Endodermal cell (in vitro differentiated cells): ENCODE results near the gene UBE2D2. TPM values are rescaled to one million over a fixed set of nuclear protein-coding genes. Genes with fewer than 3 reads are reported as not detected.
A peak's percentile ranks its signal among the peaks of the same experiment; 100 is the strongest.
"Not testable (repeated sequence)": the region's sequence is repeated elsewhere in the genome, so short reads cannot be mapped to it uniquely, and the experiment has no call there.

Experiments used
- DNase-seq: peaks from one replicate; pipeline ENCODE4 v3.0.0-alpha.2; 2017
- H3K27ac ChIP-seq: 2 replicates; pipeline ENCODE4 v1.5.1; 2013; ENCODE audit warnings: mild to moderate bottlenecking, low read depth, low read length, moderate library complexity
- H3K27me3 ChIP-seq: 2 replicates; pipeline ENCODE4 v1.6.1; 2013; ENCODE audit warnings: mild to moderate bottlenecking, low read length, moderate library complexity; ENCODE audit not compliant: insufficient read depth, control insufficient read depth, poor library complexity, severe bottlenecking
- H3K36me3 ChIP-seq: 2 replicates; pipeline ENCODE4 v1.7.0; 2013; ENCODE audit warnings: mild to moderate bottlenecking, low read length, moderate library complexity; ENCODE audit not compliant: control insufficient read depth, insufficient read depth
- H3K4me1 ChIP-seq: one replicate; pipeline ENCODE4 v1.7.0; 2013; ENCODE audit warnings: low read length; ENCODE audit not compliant: control insufficient read depth, insufficient read depth
- H3K4me3 ChIP-seq: 2 replicates; pipeline ENCODE4 v1.5.1; 2013; ENCODE audit warnings: mild to moderate bottlenecking, low read length, moderate library complexity
- H3K9ac ChIP-seq: 2 replicates; pipeline ENCODE4 v1.6.1; 2013; ENCODE audit warnings: mild to moderate bottlenecking, low read length, moderate library complexity; ENCODE audit not compliant: poor library complexity, severe bottlenecking; ENCODE audit errors: extremely low read depth
- H3K9me3 ChIP-seq: 2 replicates; pipeline ENCODE4 v1.6.1; 2013; ENCODE audit warnings: mild to moderate bottlenecking, low read length, moderate library complexity; ENCODE audit not compliant: control insufficient read depth
- H3K27ac Mint-ChIP-seq: 2 replicates; pipeline ENCODE4 v1.8.0; 2020; ENCODE audit warnings: mixed read lengths
- H3K27me3 Mint-ChIP-seq: 2 replicates; pipeline ENCODE4 v1.8.0; 2021; ENCODE audit warnings: mild to moderate bottlenecking, mixed read lengths; ENCODE audit not compliant: insufficient read depth
- H3K36me3 Mint-ChIP-seq: 2 replicates; pipeline ENCODE4 v1.8.0; 2020; ENCODE audit warnings: low read depth, mixed read lengths
- H3K4me1 Mint-ChIP-seq: 2 replicates; pipeline ENCODE4 v1.8.0; 2020; ENCODE audit warnings: mixed read lengths
- H3K4me3 Mint-ChIP-seq: 2 replicates; pipeline ENCODE4 v1.8.0; 2020; ENCODE audit warnings: mild to moderate bottlenecking, moderate library complexity, mixed read lengths
- H3K9me3 Mint-ChIP-seq: 2 replicates; pipeline ENCODE4 v1.8.0; 2020; ENCODE audit warnings: mild to moderate bottlenecking, mixed read lengths
- CTCF ChIP-seq: fragments of 200-600 bp; sonication (generic); conservative IDR thresholded peaks from 2 replicates; pipeline ENCODE4 v1.5.0; 2021; ENCODE audit warnings: antibody characterized with exemption, mild to moderate bottlenecking
- WGBS, 2 experiments: methylation state at CpG; one replicate each; pipeline versions ENCODE4 v1.1.5 to v1.1.7; 2013; ENCODE audit warnings: missing lambda C conversion rate in 2 of 2, mixed read lengths in 1 of 2; ENCODE audit not compliant: insufficient coverage in 1 of 2, insufficient read length in 1 of 2; 5-methylcytosine and 5-hydroxymethylcytosine counted together
- total RNA-seq, 2 donors: library from RNA; stranded (reverse); fragmentation: NEBNext Ultra II Directional in 1 of 2; extraction: Animal tissue kit (Norgen Biotek cat#: 25700) in 1 of 2; gene quantifications; 2 replicates in 1 of 2; 3 replicates in 1 of 2; pipeline ENCODE4 v1.2.1, GENCODE V29; 2021

UBE2D2 gene
- total RNA-seq, 2 donors from 2014 or later = 172 to 202 TPM

DNA sequence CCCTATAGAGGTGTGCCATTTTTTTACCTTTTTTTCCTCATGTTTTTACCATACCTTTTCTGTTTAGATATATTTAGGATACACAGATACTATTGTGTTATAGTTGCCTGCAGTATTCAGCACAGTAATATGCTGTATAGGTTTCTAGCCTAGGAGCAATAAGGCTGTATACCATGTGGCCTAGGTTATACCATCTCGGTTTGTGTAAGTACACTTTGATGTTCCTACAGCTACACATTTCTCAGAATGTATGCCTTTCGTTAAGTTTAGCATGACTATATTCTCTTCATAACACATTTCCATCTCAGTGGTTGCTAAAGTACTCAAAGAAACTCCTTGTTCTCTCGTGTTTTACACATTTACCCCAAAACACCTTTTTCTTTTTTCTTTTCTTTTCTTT lies 23.0 kb downstream of the UBE2D2 start:
- H3K4me1 Mint-ChIP-seq = no peaks in the 10 kb centered on the region
- no peak overlapping the region for H3K27ac ChIP-seq
- H3K27me3 Mint-ChIP-seq = no peaks in the 10 kb centered on the region
- no peak overlapping the region for H3K4me3 ChIP-seq
- no peaks in the 10 kb centered on the region for H3K4me1 ChIP-seq
- no peak overlapping the region for H3K9ac ChIP-seq
- TF ChIP-seq CTCF = no peak
- DNase-seq = no peak
- WGBS, 2 experiments = 95 to 100% methylated on average over 3 of the region's 3 CpGs
- peaks cover 40% of the 10 kb centered on the region for H3K36me3 ChIP-seq
- H3K27ac Mint-ChIP-seq = no peak overlapping the region
- no peaks in the 10 kb centered on the region for H3K27me3 ChIP-seq
- H3K36me3 Mint-ChIP-seq = peaks cover 40% of the 10 kb centered on the region
- no peaks in the 10 kb centered on the region for H3K9me3 Mint-ChIP-seq
- H3K9me3 ChIP-seq = no peaks in the 10 kb centered on the region
- H3K4me3 Mint-ChIP-seq = no peak overlapping the region

DNA sequence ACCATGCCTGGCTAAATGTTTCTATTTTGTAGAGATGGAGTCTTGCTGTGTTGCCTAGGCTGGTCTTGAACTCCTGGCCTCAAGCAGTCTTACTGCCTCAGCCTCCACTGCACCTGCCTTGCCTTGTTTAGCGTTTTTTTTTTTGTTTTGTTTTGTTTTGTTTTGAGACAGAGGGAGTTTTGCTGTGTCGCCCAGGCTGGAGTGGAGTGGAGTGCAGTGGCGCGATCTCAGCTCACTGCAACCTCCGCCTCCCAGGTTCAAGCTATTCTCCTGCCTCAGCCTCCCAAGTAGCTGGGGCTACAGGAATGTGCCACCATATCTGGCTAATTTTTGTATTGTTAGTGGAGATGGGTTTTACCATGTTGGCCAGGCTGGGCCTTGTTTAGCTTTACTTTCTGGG lies 27.0 kb downstream of the UBE2D2 start:
- H3K36me3 Mint-ChIP-seq = peaks cover 43% of the 10 kb centered on the region
- not testable (repeated sequence) for H3K4me3 ChIP-seq, H3K27me3 ChIP-seq, H3K27ac ChIP-seq, H3K9me3 Mint-ChIP-seq, H3K4me3 Mint-ChIP-seq, H3K27me3 Mint-ChIP-seq, H3K9ac ChIP-seq, H3K9me3 ChIP-seq, DNase-seq, H3K4me1 Mint-ChIP-seq, H3K4me1 ChIP-seq
- H3K27ac Mint-ChIP-seq = peak overlapping the region; percentile 44
- 94 to 100% methylated on average over 2 to 5 of the region's 5 CpGs for WGBS, 2 experiments
- peaks cover 29% of the 10 kb centered on the region for H3K36me3 ChIP-seq

GRCh38 chr5:139588962-139589361 lies 27.8 kb downstream of the UBE2D2 start:
- H3K9me3 ChIP-seq = no peaks in the 10 kb centered on the region
- no peak overlapping the region for H3K4me3 ChIP-seq
- no peak overlapping the region for H3K27ac ChIP-seq
- H3K27ac Mint-ChIP-seq = peak overlapping the region; percentile 26
- no peaks in the 10 kb centered on the region for H3K9me3 Mint-ChIP-seq
- H3K36me3 ChIP-seq = peaks cover 26% of the 10 kb centered on the region
- TF ChIP-seq CTCF = no peak
- no peaks in the 10 kb centered on the region for H3K27me3 ChIP-seq
- peaks cover 7% of the 10 kb centered on the region for H3K4me1 Mint-ChIP-seq
- H3K4me1 ChIP-seq = no peaks in the 10 kb centered on the region
- H3K27me3 Mint-ChIP-seq = no peaks in the 10 kb centered on the region
- H3K9ac ChIP-seq = no peak overlapping the region
- no peak overlapping the region for H3K4me3 Mint-ChIP-seq
- DNase-seq = no peak
- peaks cover 43% of the 10 kb centered on the region for H3K36me3 Mint-ChIP-seq
- WGBS, 2 experiments = 96% methylated on average over 6 of the region's 6 CpGs

GRCh38 chr5:139592289-139592688 lies 31.1 kb downstream of the UBE2D2 start:
- Histone ChIP-seq H3K9ac (no peak overlapping the region), H3K27me3 (no peaks in the 10 kb centered on the region), H3K4me3 (no peak overlapping the region), H3K27ac (no peak overlapping the region), H3K36me3 (peaks cover 24% of the 10 kb centered on the region), H3K9me3 (peaks cover 7% of the 10 kb centered on the region), H3K4me1 (no peaks in the 10 kb centered on the region)
- Mint-ChIP-seq H3K4me3 (no peak overlapping the region), H3K27ac (no peak overlapping the region), H3K9me3 (no peaks in the 10 kb centered on the region), H3K36me3 (peaks cover 37% of the 10 kb centered on the region), H3K27me3 (no peaks in the 10 kb centered on the region), H3K4me1 (peaks cover 7% of the 10 kb centered on the region)
- 96% methylated on average over 3 of the region's 3 CpGs; no CpG with 5 or more reads in 1 of the 2 experiments for WGBS, 2 experiments
- TF ChIP-seq CTCF = no peak
- DNase-seq = no peak

GRCh38 chr5:139593076-139593475 lies 31.9 kb downstream of the UBE2D2 start:
- H3K27me3 Mint-ChIP-seq, H3K9ac ChIP-seq, H3K9me3 Mint-ChIP-seq, DNase-seq, H3K4me1 ChIP-seq, H3K4me1 Mint-ChIP-seq, H3K27ac ChIP-seq, H3K4me3 ChIP-seq, H3K9me3 ChIP-seq, H3K27me3 ChIP-seq, H3K4me3 Mint-ChIP-seq, H3K27ac Mint-ChIP-seq: not testable (repeated sequence)
- H3K36me3 Mint-ChIP-seq = peaks cover 35% of the 10 kb centered on the region
- 91 to 95% methylated on average over 6 to 8 of the region's 8 CpGs for WGBS, 2 experiments
- peaks cover 24% of the 10 kb centered on the region for H3K36me3 ChIP-seq
